H9 (cell line): ENCODE results near the gene ADGRF1. TPM values are rescaled to one million over a fixed set of nuclear protein-coding genes. Genes with fewer than 3 reads are reported as not detected.

Experiments
- DNase-seq: peaks from one replicate; pipeline ENCODE4 v3.0.0-alpha.2; 2017
- H2AFZ ChIP-seq: one replicate; pipeline ENCODE4 v1.6.1; 2013; ENCODE audit warnings: mild to moderate bottlenecking, low read length, control low read depth, moderate library complexity
- H2AK5ac ChIP-seq: 2 replicates; pipeline ENCODE4 v1.6.1; 2013; ENCODE audit warnings: low read length, control low read depth, mixed read lengths; ENCODE audit not compliant: insufficient read length
- H2BK120ac ChIP-seq: one replicate; pipeline ENCODE4 v1.6.1; 2013; ENCODE audit warnings: low read depth, mild to moderate bottlenecking, low read length, control low read depth, inconsistent platforms; ENCODE audit not compliant: poor library complexity, severe bottlenecking
- H2BK12ac ChIP-seq: 2 replicates; pipeline ENCODE4 v1.6.1; 2013; ENCODE audit warnings: low read length, control low read depth, mixed read lengths, low read depth; ENCODE audit not compliant: insufficient read length
- H2BK15ac ChIP-seq: 2 replicates; pipeline ENCODE4 v1.6.1; 2013; ENCODE audit warnings: low read depth, low read length, control low read depth
- H2BK20ac ChIP-seq: one replicate; pipeline ENCODE4 v1.6.1; 2013; ENCODE audit warnings: low read depth, mild to moderate bottlenecking, low read length, control low read depth, inconsistent platforms; ENCODE audit not compliant: poor library complexity, severe bottlenecking
- H2BK5ac ChIP-seq: 2 replicates; pipeline ENCODE4 v1.6.1; 2013; ENCODE audit warnings: low read length, control low read depth, mixed read lengths; ENCODE audit not compliant: insufficient read length
- H3K14ac ChIP-seq: 2 replicates; pipeline ENCODE4 v1.6.1; 2013; ENCODE audit warnings: low read length, control low read depth; ENCODE audit not compliant: insufficient read depth
- H3K18ac ChIP-seq: 2 replicates; pipeline ENCODE4 v1.6.1; 2013; ENCODE audit warnings: low read depth, mild to moderate bottlenecking, mixed read lengths, low read length, control low read depth; ENCODE audit not compliant: insufficient read length
- H3K23ac ChIP-seq: 2 replicates; pipeline ENCODE4 v1.6.1; 2013; ENCODE audit warnings: low read length, control low read depth, mixed read lengths, low read depth; ENCODE audit not compliant: insufficient read length
- H3K23me2 ChIP-seq: 2 replicates; pipeline ENCODE4 v1.6.1; 2013; ENCODE audit warnings: low read depth, mild to moderate bottlenecking, mixed read lengths, low read length, control low read depth; ENCODE audit not compliant: insufficient read length, poor library complexity, severe bottlenecking
- H3K27ac ChIP-seq: 2 replicates; pipeline ENCODE4 v1.5.1; 2013; ENCODE audit warnings: low read length, control low read depth, mixed read lengths, low read depth; ENCODE audit not compliant: insufficient read length
- H3K27me3 ChIP-seq: 2 replicates; pipeline ENCODE4 v1.6.1; 2013; ENCODE audit warnings: low read length, control low read depth, inconsistent platforms; ENCODE audit not compliant: insufficient read depth
- H3K4ac ChIP-seq: 2 replicates; pipeline ENCODE4 v1.6.1; 2013; ENCODE audit warnings: low read depth, mild to moderate bottlenecking, control low read depth, inconsistent platforms, low read length, moderate library complexity
- H3K4me1 ChIP-seq: 2 replicates; pipeline ENCODE4 v1.6.1; 2013; ENCODE audit warnings: low read length, control low read depth, inconsistent platforms; ENCODE audit not compliant: insufficient read depth
- H3K4me2 ChIP-seq: 2 replicates; pipeline ENCODE4 v1.6.1; 2013; ENCODE audit warnings: low read length, control low read depth, mixed read lengths; ENCODE audit not compliant: insufficient read length, insufficient read depth
- H3K56ac ChIP-seq: 2 replicates; pipeline ENCODE4 v1.6.1; 2013; ENCODE audit warnings: low read depth, mild to moderate bottlenecking, mixed read lengths, low read length, control low read depth; ENCODE audit not compliant: insufficient read length
- H3K79me1 ChIP-seq: 2 replicates; pipeline ENCODE4 v1.6.1; 2013; ENCODE audit warnings: low read depth, mild to moderate bottlenecking, moderate library complexity, low read length, control low read depth, inconsistent platforms; ENCODE audit not compliant: insufficient read depth, poor library complexity, severe bottlenecking
- H3K79me2 ChIP-seq: 2 replicates; pipeline ENCODE4 v1.6.1; 2013; ENCODE audit warnings: low read length, control low read depth, inconsistent platforms; ENCODE audit not compliant: insufficient read depth
- H3K9ac ChIP-seq: 2 replicates; pipeline ENCODE4 v1.6.1; 2013; ENCODE audit warnings: low read length, control low read depth, mixed read lengths; ENCODE audit not compliant: insufficient read length; ENCODE audit errors: extremely low read depth
- H3K9me3 ChIP-seq: one replicate; pipeline ENCODE4 v1.6.1; 2013; ENCODE audit warnings: low read depth, low read length, inconsistent platforms; ENCODE audit not compliant: control insufficient read depth
- H3T11ph ChIP-seq: one replicate; pipeline ENCODE4 v1.6.1; 2013; ENCODE audit warnings: mild to moderate bottlenecking, low read length, control low read depth, inconsistent platforms
- H4K20me1 ChIP-seq: one replicate; pipeline ENCODE4 v1.6.1; 2013; ENCODE audit not compliant: control insufficient read depth, insufficient read length, insufficient read depth
- H4K5ac ChIP-seq: 2 replicates; pipeline ENCODE4 v1.6.1; 2013; ENCODE audit warnings: low read depth, mild to moderate bottlenecking, mixed read lengths, low read length, control low read depth; ENCODE audit not compliant: insufficient read length
- H4K8ac ChIP-seq: replicated peaks from 2 replicates; pipeline ENCODE4 v1.6.1; 2013; ENCODE audit warnings: low read length, control low read depth, mixed read lengths, low read depth; ENCODE audit not compliant: insufficient read length
- H4K91ac ChIP-seq: 2 replicates; pipeline ENCODE4 v1.6.1; 2013; ENCODE audit warnings: low read depth, mild to moderate bottlenecking, moderate library complexity, mixed read lengths, low read length, control low read depth; ENCODE audit not compliant: insufficient read length
- H3K27ac Mint-ChIP-seq, 3 experiments: 2 replicates in 2 of 3; 3 replicates in 1 of 3; pipeline ENCODE4 v1.8.0; 2020 to 2021; ENCODE audit warnings: mixed read lengths in 3 of 3, mild to moderate bottlenecking in 1 of 3, moderate library complexity in 1 of 3
- H3K27me3 Mint-ChIP-seq: 2 replicates; pipeline ENCODE4 v1.8.0; 2021; ENCODE audit warnings: low read depth, mild to moderate bottlenecking, moderate library complexity, mixed read lengths
- H3K36me3 Mint-ChIP-seq, 3 experiments: 2 replicates in 2 of 3; 3 replicates in 1 of 3; pipeline ENCODE4 v1.8.0; 2020 to 2021; ENCODE audit warnings: low read depth in 3 of 3, mixed read lengths in 3 of 3; ENCODE audit not compliant: insufficient read depth in 1 of 3
- H3K4me1 Mint-ChIP-seq, 2 experiments: 2 replicates each; pipeline ENCODE4 v1.8.0; 2020; ENCODE audit warnings: mixed read lengths in 2 of 2
- H3K4me3 Mint-ChIP-seq, 2 experiments: 2 replicates in 1 of 2; 3 replicates in 1 of 2; pipeline ENCODE4 v1.8.0; 2020 to 2021; ENCODE audit warnings: mild to moderate bottlenecking in 2 of 2, mixed read lengths in 2 of 2, moderate library complexity in 1 of 2
- H3K9me3 Mint-ChIP-seq, 2 experiments: 2 replicates in 1 of 2; 3 replicates in 1 of 2; pipeline ENCODE4 v1.8.0; 2020; ENCODE audit warnings: mild to moderate bottlenecking in 2 of 2, mixed read lengths in 2 of 2, moderate library complexity in 1 of 2
- WGBS: extraction: QIAGEN DNeasy Blood & Tissue Kit; methylation state at CpG from one replicate; pipeline ENCODE4 v1.1.7; 2013; ENCODE audit warnings: missing lambda C conversion rate, low lambda C conversion rate, mixed read lengths; ENCODE audit not compliant: insufficient read length; ENCODE audit errors: extremely low coverage; 5-methylcytosine and 5-hydroxymethylcytosine counted together
- total RNA-seq: library from RNA; stranded (reverse); gene quantifications from 2 replicates; pipeline ENCODE4 v1.2.1, GENCODE V29; 2021
- TF ChIP-seq, protein P1 (sequence below): fragments of 200-600 bp; sonication (generic); conservative IDR thresholded peaks from 3 replicates; pipeline ENCODE4 v1.8.0; 2021; ENCODE audit warnings: antibody characterized with exemption, mild to moderate bottlenecking

ADGRF1 gene
- total RNA-seq, 1 experiment from 2014 or later: not detected

DNA sequence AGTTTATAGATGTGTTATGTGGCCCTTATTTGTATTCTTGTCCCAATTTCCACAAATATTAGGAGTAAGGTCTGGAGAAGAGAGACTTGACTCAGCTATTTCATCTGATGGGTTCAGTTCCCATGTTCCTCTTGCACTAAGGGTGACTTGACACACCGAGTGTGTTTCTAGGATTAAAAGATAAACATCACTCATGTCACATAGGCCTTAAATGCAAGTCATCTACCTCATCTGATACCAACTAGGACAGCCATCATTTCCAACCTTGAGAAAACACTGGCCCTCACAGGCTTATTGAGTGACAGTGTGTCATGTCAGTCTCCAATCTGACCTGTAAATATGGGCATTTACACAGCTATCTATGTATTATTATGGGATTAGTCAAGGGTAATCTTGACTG is 67.3 kb downstream of the ADGRF1 start:
- WGBS: no CpG with 5 or more reads among the region's 1 CpG
- Mint-ChIP-seq H3K9me3 (no peaks in the 10 kb centered on the region), H3K4me1 (peaks cover 0 to 6% of the 10 kb centered on the region in 2 experiments; a peak in 3 of 4 replicates), H3K4me3 (no peak overlapping the region), H3K36me3 (no peaks in the 10 kb centered on the region), H3K27ac (no peak overlapping the region), H3K27me3 (no peaks in the 10 kb centered on the region)
- no peak overlapping the region for H3K56ac ChIP-seq
- H3K79me2 ChIP-seq: no peaks in the 10 kb centered on the region
- H2AK5ac ChIP-seq: no peak overlapping the region
- H4K91ac ChIP-seq: no peak overlapping the region
- no peak overlapping the region for H3K4ac ChIP-seq
- no peak overlapping the region for H3T11ph ChIP-seq
- H2BK120ac ChIP-seq: no peak overlapping the region
- H3K9ac ChIP-seq: no peak overlapping the region
- no peak overlapping the region for H4K5ac ChIP-seq
- H3K14ac ChIP-seq: no peak overlapping the region
- H3K27me3 ChIP-seq: no peaks in the 10 kb centered on the region
- H3K4me2 ChIP-seq: no peak overlapping the region
- H3K9me3 ChIP-seq: no peaks in the 10 kb centered on the region
- no peak for DNase-seq
- H4K8ac ChIP-seq: no peak overlapping the region
- no peaks in the 10 kb centered on the region for H3K79me1 ChIP-seq
- no peaks in the 10 kb centered on the region for H4K20me1 ChIP-seq
- no peak overlapping the region for H2AFZ ChIP-seq
- no peak overlapping the region for H3K18ac ChIP-seq
- H2BK15ac ChIP-seq: no peak overlapping the region
- no peaks in the 10 kb centered on the region for H3K23me2 ChIP-seq
- H2BK12ac ChIP-seq: no peak overlapping the region
- H2BK5ac ChIP-seq: no peak overlapping the region
- no peaks in the 10 kb centered on the region for H3K4me1 ChIP-seq
- TF ChIP-seq, protein P1, sequence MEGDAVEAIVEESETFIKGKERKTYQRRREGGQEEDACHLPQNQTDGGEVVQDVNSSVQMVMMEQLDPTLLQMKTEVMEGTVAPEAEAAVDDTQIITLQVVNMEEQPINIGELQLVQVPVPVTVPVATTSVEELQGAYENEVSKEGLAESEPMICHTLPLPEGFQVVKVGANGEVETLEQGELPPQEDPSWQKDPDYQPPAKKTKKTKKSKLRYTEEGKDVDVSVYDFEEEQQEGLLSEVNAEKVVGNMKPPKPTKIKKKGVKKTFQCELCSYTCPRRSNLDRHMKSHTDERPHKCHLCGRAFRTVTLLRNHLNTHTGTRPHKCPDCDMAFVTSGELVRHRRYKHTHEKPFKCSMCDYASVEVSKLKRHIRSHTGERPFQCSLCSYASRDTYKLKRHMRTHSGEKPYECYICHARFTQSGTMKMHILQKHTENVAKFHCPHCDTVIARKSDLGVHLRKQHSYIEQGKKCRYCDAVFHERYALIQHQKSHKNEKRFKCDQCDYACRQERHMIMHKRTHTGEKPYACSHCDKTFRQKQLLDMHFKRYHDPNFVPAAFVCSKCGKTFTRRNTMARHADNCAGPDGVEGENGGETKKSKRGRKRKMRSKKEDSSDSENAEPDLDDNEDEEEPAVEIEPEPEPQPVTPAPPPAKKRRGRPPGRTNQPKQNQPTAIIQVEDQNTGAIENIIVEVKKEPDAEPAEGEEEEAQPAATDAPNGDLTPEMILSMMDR: no peak
- H2BK20ac ChIP-seq: no peak overlapping the region
- no peak overlapping the region for H3K23ac ChIP-seq
- no peak overlapping the region for H3K27ac ChIP-seq
